ENCODE measurements around the gene TNS3. TPM values are rescaled to one million over a fixed set of nuclear protein-coding genes. Genes with fewer than 3 reads are reported as not detected.
"Not testable (repeated sequence)": the region's sequence is repeated elsewhere in the genome, so short reads cannot be mapped to it uniquely, and the experiment has no call there.

TNS3 gene
- total and polyA plus RNA-seq, 9 of the 15 experiments (the other 6 are each of a cell fraction or from before 2014, with no cell fraction given): 0.20 TPM; not detected in 8

DNA sequence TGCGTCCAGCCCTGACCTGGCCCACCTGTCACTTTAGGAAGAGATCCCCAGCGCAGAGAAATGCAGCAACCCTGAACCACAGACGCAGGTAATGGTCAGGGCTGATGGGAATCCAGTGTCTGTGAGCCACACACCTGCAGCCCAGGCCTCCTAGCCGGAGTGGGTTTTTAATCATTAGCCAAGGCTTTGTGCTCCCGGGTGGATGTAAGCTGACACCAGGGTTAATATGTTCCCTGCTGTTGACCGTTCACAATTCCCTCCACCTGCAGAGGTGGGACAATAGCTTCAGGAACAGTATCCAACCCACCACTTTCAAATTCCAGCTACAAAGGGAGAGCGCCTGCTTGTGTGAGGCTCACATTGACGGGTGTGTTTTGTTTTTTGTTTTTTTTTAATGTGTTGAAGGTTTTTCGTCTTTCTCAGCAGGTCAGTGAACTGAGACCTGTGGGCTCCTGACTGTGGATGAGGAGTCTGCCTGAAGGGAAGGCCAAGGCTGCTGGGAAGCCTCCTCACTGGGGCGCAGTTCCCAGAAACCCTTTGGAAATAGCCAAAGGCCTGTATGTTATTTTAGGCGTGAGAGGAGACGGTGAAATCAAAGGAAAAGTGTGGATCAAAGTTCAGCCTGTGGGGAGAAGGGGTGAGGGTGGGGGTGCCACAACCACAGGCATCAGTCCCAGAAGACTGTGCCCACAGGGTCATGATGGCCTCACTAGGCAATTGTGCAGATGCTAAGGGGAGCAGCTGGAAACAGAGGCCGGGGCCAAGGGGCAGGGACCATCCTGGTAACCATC is 111.1 kb downstream of the TNS3 start (continued):
- TF ChIP-seq PBX2 (CRISPR knock-in tag; IDR thresholded peaks at IDR 0.05; ENCODE audit: low read depth): no peak
- no peak for TF ChIP-seq PBX2 (tag; conservative IDR thresholded peaks at IDR 0.05; ENCODE audit: low read depth)
- TF ChIP-seq, protein P1, sequence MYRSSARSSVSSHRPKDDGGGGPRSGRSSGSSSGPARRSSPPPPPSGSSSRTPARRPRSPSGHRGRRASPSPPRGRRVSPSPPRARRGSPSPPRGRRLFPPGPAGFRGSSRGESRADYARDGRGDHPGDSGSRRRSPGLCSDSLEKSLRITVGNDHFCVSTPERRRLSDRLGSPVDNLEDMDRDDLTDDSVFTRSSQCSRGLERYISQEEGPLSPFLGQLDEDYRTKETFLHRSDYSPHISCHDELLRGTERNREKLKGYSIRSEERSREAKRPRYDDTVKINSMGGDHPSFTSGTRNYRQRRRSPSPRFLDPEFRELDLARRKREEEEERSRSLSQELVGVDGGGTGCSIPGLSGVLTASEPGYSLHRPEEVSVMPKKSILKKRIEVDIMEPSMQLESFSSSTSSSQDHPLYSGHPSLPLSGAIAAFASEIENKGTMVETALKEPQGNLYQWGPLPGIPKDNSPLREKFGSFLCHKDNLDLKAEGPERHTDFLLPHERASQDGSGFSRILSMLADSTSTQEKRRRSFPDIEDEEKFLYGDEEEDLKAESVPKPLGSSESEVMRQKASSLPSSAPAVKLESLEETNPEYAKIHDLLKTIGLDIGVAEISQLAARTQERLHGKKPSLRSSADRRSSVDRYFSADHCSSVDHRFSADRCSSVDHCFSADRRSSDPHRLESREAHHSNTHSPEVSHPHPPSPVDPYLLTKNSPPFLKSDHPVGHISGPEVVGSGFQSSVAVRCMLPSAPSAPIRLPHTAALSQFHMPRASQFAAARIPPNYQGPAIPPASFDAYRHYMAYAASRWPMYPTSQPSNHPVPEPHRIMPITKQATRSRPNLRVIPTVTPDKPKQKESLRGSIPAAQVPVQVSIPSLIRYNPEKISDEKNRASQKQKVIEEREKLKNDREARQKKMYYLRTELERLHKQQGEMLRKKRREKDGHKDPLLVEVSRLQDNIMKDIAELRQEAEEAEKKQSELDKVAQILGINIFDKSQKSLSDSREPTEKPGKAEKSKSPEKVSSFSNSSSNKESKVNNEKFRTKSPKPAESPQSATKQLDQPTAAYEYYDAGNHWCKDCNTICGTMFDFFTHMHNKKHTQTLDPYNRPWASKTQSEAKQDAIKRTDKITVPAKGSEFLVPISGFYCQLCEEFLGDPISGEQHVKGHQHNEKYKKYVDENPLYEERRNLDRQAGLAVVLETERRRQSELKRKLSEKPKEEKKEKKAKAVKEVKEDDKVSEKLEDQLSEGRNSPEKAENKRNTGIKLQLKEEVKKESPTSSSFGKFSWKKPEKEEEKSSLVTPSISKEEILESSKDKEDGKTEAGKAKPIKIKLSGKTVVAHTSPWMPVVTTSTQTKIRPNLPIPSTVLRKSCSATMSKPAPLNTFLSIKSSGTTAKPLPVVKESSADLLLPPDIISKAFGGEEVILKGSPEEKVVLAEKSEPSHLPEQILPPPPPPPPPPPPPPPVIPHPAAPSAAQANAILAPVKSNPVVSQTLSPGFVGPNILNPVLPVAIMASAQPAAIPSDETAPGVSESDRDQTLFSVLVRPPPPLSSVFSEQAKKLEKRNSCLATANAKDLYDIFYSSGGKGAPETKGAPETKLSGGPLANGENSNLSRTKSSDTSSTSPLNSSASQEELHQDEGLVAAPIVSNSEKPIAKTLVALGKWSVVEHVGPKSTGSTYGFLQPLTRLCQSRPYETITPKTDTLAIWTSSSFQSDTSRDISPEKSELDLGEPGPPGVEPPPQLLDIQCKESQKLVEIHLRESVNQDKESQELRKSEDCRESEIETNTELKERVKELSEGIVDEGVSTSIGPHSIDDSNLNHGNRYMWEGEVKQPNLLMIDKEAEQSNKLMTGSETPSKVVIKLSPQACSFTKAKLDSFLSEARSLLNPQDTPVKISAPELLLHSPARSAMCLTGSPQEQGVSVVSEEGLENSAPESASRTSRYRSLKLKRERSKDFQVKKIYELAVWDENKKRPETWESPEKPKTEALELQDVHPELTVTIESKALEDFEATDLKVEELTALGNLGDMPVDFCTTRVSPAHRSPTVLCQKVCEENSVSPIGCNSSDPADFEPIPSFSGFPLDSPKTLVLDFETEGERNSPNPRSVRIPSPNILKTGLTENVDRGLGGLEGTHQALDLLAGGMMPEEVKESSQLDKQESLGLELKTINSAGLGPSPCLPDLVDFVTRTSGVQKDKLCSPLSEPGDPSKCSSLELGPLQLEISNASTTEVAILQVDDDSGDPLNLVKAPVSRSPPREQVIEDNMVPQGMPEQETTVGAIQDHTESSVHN (IDR thresholded peaks at IDR 0.05; ENCODE audit: borderline replicate concordance in 1 of 2, low read depth in 1 of 2): no peak
- TF ChIP-seq HDAC3 (IDR thresholded peaks at IDR 0.05; ENCODE audit: borderline replicate concordance, partially characterized antibody): no peak

GRCh38 chr7:47469846-47470245 is 112.1 kb downstream of the TNS3 start:
- H3K36me3 ChIP-seq (ENCODE audit: control insufficient read depth, insufficient read depth, low read length); POLR2A ChIA-PET; BruUV-seq (replicated peaks); in situ Hi-C loops (cut with MboI); H3K9me1 ChIP-seq (ENCODE audit: control insufficient read depth, insufficient read depth, low read length); H3K9ac ChIP-seq (ENCODE audit: insufficient read depth in 1 of 2, low read depth in 2 of 2, low read length in 2 of 2); H3K27ac ChIP-seq (ENCODE audit: extremely low read depth, low read depth, low read length); H3K4me1 ChIP-seq (replicated peaks in 1 of 2; ENCODE audit: control insufficient read depth in 2 of 2, insufficient read depth in 2 of 2, low read length in 2 of 2); H3K4me2 ChIP-seq (ENCODE audit: insufficient read depth, low read length); FAIRE-seq; H3K9me3 ChIP-seq (replicated peaks; ENCODE audit: control insufficient read depth, insufficient read depth, low read depth, low read length); H3K79me2 ChIP-seq (ENCODE audit: control insufficient read depth, insufficient read depth, low read length); intact Hi-C loops (cut with micrococcal nuclease); ATAC-seq; DNase-seq (ENCODE audit: extremely low read depth in 1 of 4, low spot score in 3 of 4); H3K4me3 ChIP-seq; H2AFZ ChIP-seq (ENCODE audit: low read depth, low read length); CTCF ChIA-PET (ENCODE audit: low intra/inter-chr PET ratio): not testable (repeated sequence)
- WGBS (ENCODE audit: insufficient coverage, low coverage, missing lambda C conversion rate): 0% methylated on average over 5 of the region's 5 CpGs
- Histone ChIP-seq H4K20me1 (replicated peaks; ENCODE audit: control insufficient read depth, insufficient read depth, low read length) (peaks cover 11% of the 10 kb centered on the region; the same call in 1 of the 2 replicates), H3K27me3 (ENCODE audit: control insufficient read depth in 2 of 2, insufficient read depth in 2 of 2, low read length in 2 of 2) (peaks cover 2 to 13% of the 10 kb centered on the region in 2 experiments; a peak in 3 of 5 replicates)
